MM.1S (cell line): ENCODE data around the gene ATG4B.

ENCODE experiments used
- DNase-seq: peaks from one replicate; pipeline ENCODE4 v3.0.0-alpha.2; 2015
- H2AFZ ChIP-seq: fragments of 300-600 bp; sonication (generic); 2 replicates; pipeline ENCODE4 v1.6.0; 2016; ENCODE audit warnings: antibody characterized with exemption, low read length
- H3F3A ChIP-seq: fragments of 300-600 bp; sonication (generic); 2 replicates; pipeline ENCODE4 v1.6.1; 2016; ENCODE audit warnings: mild to moderate bottlenecking, antibody characterized with exemption, low read length, moderate library complexity, mixed read lengths; ENCODE audit not compliant: insufficient read depth
- H3K27ac ChIP-seq: fragments of 300-600 bp; sonication (generic); 2 replicates; pipeline ENCODE4 v1.5.1; 2016; ENCODE audit warnings: mild to moderate bottlenecking, low read length
- H3K27me3 ChIP-seq: fragments of 300-600 bp; sonication (generic); replicated peaks from 2 replicates; pipeline ENCODE4 v1.6.0; 2016; ENCODE audit warnings: low read length; ENCODE audit not compliant: insufficient read depth
- H3K36me3 ChIP-seq: fragments of 300-600 bp; sonication (generic); replicated peaks from 2 replicates; pipeline ENCODE4 v1.6.1; 2016; ENCODE audit warnings: mild to moderate bottlenecking, low read length, mixed read lengths; ENCODE audit not compliant: insufficient read depth
- H3K4me1 ChIP-seq: fragments of 300-600 bp; sonication (generic); 2 replicates; pipeline ENCODE4 v1.6.1; 2016; ENCODE audit warnings: low read length, mixed read lengths
- H3K4me2 ChIP-seq: fragments of 300-600 bp; sonication (generic); 2 replicates; pipeline ENCODE4 v1.6.0; 2016; ENCODE audit warnings: low read depth, low read length
- H3K4me3 ChIP-seq: fragments of 300-600 bp; sonication (generic); 2 replicates; pipeline ENCODE4 v1.5.1; 2016; ENCODE audit warnings: low read length, mixed read lengths
- H3K79me2 ChIP-seq: fragments of 300-600 bp; sonication (generic); 2 replicates; pipeline ENCODE4 v1.6.1; 2016; ENCODE audit warnings: mixed run types, low read length, mixed read lengths
- H3K9ac ChIP-seq: fragments of 300-600 bp; sonication (generic); 2 replicates; pipeline ENCODE4 v1.6.1; 2016; ENCODE audit warnings: low read length, mixed read lengths
- H3K9me2 ChIP-seq: fragments of 300-600 bp; sonication (generic); replicated peaks from 2 replicates; pipeline ENCODE4 v1.6.1; 2016; ENCODE audit warnings: mild to moderate bottlenecking, low read length, mixed read lengths; ENCODE audit not compliant: insufficient read depth
- H3K9me3 ChIP-seq: fragments of 300-600 bp; sonication (generic); replicated peaks from 2 replicates; pipeline ENCODE4 v1.6.1; 2016; ENCODE audit warnings: mild to moderate bottlenecking, low read length, mixed read lengths; ENCODE audit not compliant: insufficient read depth
- H4K20me1 ChIP-seq: fragments of 300-600 bp; sonication (generic); 2 replicates; pipeline ENCODE4 v1.6.1; 2016; ENCODE audit warnings: mild to moderate bottlenecking, low read length, moderate library complexity, mixed read lengths; ENCODE audit not compliant: insufficient read depth
- CTCF ChIP-seq: fragments of 300-600 bp; sonication (generic); IDR thresholded peaks from 2 replicates; pipeline ENCODE4 v1.5.1; 2016; ENCODE audit warnings: antibody characterized with exemption, low read length, mixed read lengths
- EZH2 ChIP-seq: fragments of 300-600 bp; sonication (generic); optimal IDR thresholded peaks from 2 replicates; pipeline ENCODE3; 2017; ENCODE audit warnings: low read depth, mild to moderate bottlenecking, antibody characterized with exemption, low read length, mixed read lengths
- EZH2phosphoT487 ChIP-seq: fragments of 300-600 bp; sonication (generic); IDR thresholded peaks from 2 replicates; pipeline ENCODE4 v1.6.1; 2018; ENCODE audit warnings: antibody characterized with exemption, low read length

ATG4B gene

GRCh38 chr2:241668839-241669238 lies 31.3 kb downstream of the ATG4B start:
- Histone ChIP-seq H3K9me3 (no peaks in the 10 kb centered on the region), H3K4me1 (no peaks in the 10 kb centered on the region), H3K27me3 (no peaks in the 10 kb centered on the region), H3K9ac (no peak overlapping the region), H3F3A (no peaks in the 10 kb centered on the region), H3K4me2 (no peak overlapping the region), H3K9me2 (no peaks in the 10 kb centered on the region), H2AFZ (no peak overlapping the region), H3K4me3 (no peak overlapping the region), H4K20me1 (no peaks in the 10 kb centered on the region), H3K36me3 (no peaks in the 10 kb centered on the region), H3K27ac (no peak overlapping the region), H3K79me2 (no peaks in the 10 kb centered on the region)
- DNase-seq: no peak
- TF ChIP-seq CTCF (no peak), EZH2 (no peak), EZH2phosphoT487 (no peak)

- Histone ChIP-seq H2AFZ (no peak overlapping the region), H4K20me1 (no peaks in the 10 kb centered on the region), H3K9me3 (no peaks in the 10 kb centered on the region), H3K27me3 (no peaks in the 10 kb centered on the region), H3K36me3 (no peaks in the 10 kb centered on the region), H3K9ac (no peak overlapping the region), H3K4me2 (no peak overlapping the region), H3F3A (no peaks in the 10 kb centered on the region), H3K27ac (no peak overlapping the region), H3K4me3 (no peak overlapping the region), H3K9me2 (no peaks in the 10 kb centered on the region), H3K79me2 (no peaks in the 10 kb centered on the region), H3K4me1 (no peaks in the 10 kb centered on the region)
- no peak for TF ChIP-seq CTCF
- TF ChIP-seq EZH2: no peak
- no peak for TF ChIP-seq EZH2phosphoT487
- DNase-seq: no peak
Measured at GRCh38 chr2:241670333-241671110, 33.0 kb downstream of the ATG4B start.

GRCh38 chr2:241671457-241672240 lies 34.2 kb downstream of the ATG4B start:
- Histone ChIP-seq H4K20me1 (no peaks in the 10 kb centered on the region), H3K9ac (no peak overlapping the region), H3K4me1 (no peaks in the 10 kb centered on the region), H3K9me3 (no peaks in the 10 kb centered on the region), H3K79me2 (no peaks in the 10 kb centered on the region), H3K4me2 (no peak overlapping the region), H3K27ac (no peak overlapping the region), H3K27me3 (no peaks in the 10 kb centered on the region), H3K4me3 (no peak overlapping the region), H3K36me3 (no peaks in the 10 kb centered on the region), H3K9me2 (no peaks in the 10 kb centered on the region), H2AFZ (no peak overlapping the region), H3F3A (no peaks in the 10 kb centered on the region)
- TF ChIP-seq CTCF (no peak), EZH2 (no peak), EZH2phosphoT487 (no peak)
- no peak for DNase-seq
